K562 (cell line): ENCODE data around the gene HPN. TPM values are rescaled to one million over a fixed set of nuclear protein-coding genes. Genes with fewer than 3 reads are reported as not detected.
A peak's percentile ranks its signal among the peaks of the same experiment; 100 is the strongest.

ENCODE experiments used
- ARHGAP35 ChIP-seq: fragments of 450-650 bp; IDR thresholded peaks from 2 replicates; pipeline ENCODE4 v1.6.1; 2018; ENCODE audit not compliant: partially characterized antibody
- DACH1 ChIP-seq: fragments of 450-650 bp; IDR thresholded peaks from 2 replicates; pipeline ENCODE4 v1.6.1; 2018; ENCODE audit not compliant: partially characterized antibody
- GATAD2B ChIP-seq: fragments of 450-650 bp; IDR thresholded peaks from 2 replicates; pipeline ENCODE4 v1.6.1; 2017; ENCODE audit warnings: mild to moderate bottlenecking, borderline replicate concordance
- MTA2 ChIP-seq: fragments of 450-650 bp; IDR thresholded peaks from 2 replicates; pipeline ENCODE4 v1.6.1; 2016; ENCODE audit warnings: low read depth
- PHF8 ChIP-seq: fragments of 200-600 bp; sonication (generic); IDR thresholded peaks from 2 replicates; pipeline ENCODE4 v1.6.1; 2012; ENCODE audit warnings: mixed run types, mild to moderate bottlenecking, inconsistent platforms, low read length, moderate library complexity, borderline replicate concordance
- RBFOX2 ChIP-seq: fragments of 200-400 bp; formaldehyde crosslinking; IDR thresholded peaks from 2 replicates; pipeline ENCODE4 v1.6.1; 2017; ENCODE audit warnings: low read depth, mild to moderate bottlenecking, low read length, moderate library complexity
- RNF219 ChIP-seq: fragments of 250-450 bp; sonication (Bioruptor Pico); IDR thresholded peaks from 2 replicates; pipeline ENCODE4 v1.5.0; 2022; ENCODE audit warnings: mild to moderate bottlenecking
- SRSF3 ChIP-seq: fragments of 200-400 bp; formaldehyde crosslinking; IDR thresholded peaks from 2 replicates; pipeline ENCODE4 v1.6.1; 2016; ENCODE audit warnings: mild to moderate bottlenecking, low read length, moderate library complexity; ENCODE audit not compliant: insufficient read depth
- ZBTB2 ChIP-seq: fragments of 450-650 bp; IDR thresholded peaks from 2 replicates; pipeline ENCODE4 v1.6.1; 2016; ENCODE audit warnings: antibody characterized with exemption
- ZBTB8A ChIP-seq: fragments of 450-650 bp; IDR thresholded peaks from 2 replicates; pipeline ENCODE4 v1.6.1; 2018; ENCODE audit warnings: mild to moderate bottlenecking, moderate library complexity; ENCODE audit not compliant: partially characterized antibody
- ZFPM2 ChIP-seq: fragments of 250-450 bp; sonication (Bioruptor Pico); IDR thresholded peaks from 2 replicates; pipeline ENCODE4 v1.5.1; 2022; ENCODE audit warnings: mild to moderate bottlenecking
- ZNF175 ChIP-seq: fragments of 200-800 bp; sonication (Bioruptor generic); IDR thresholded peaks from 2 replicates; pipeline ENCODE4 v1.6.1; 2016; ENCODE audit warnings: low read depth, mild to moderate bottlenecking, missing genetic modification characterization, missing compliant biosample characterization
- ZNF253 ChIP-seq: fragments of 250-450 bp; sonication (Bioruptor Pico); conservative IDR thresholded peaks from 2 replicates; pipeline ENCODE4 v1.6.1; 2021; ENCODE audit warnings: mild to moderate bottlenecking
- ZNF639 ChIP-seq, 2 experiments: fragments of 200-800 bp in 1 of 2; sonication (Bioruptor generic) in 1 of 2; sonication (generic) in 1 of 2; formaldehyde crosslinking in 1 of 2; IDR thresholded peaks in 1 of 2; conservative IDR thresholded peaks in 1 of 2; 2 replicates each; pipeline versions ENCODE4 v1.5.0 to v1.6.1; 2016 to 2020; ENCODE audit warnings: missing compliant biosample characterization in 1 of 2, missing genetic modification characterization in 1 of 2, missing genetic modification reagents in 1 of 2
- ZNF699 ChIP-seq: fragments of 250-450 bp; sonication (Bioruptor Pico); IDR thresholded peaks from 2 replicates; pipeline ENCODE4 v1.8.0; 2021; ENCODE audit warnings: mild to moderate bottlenecking, moderate library complexity; ENCODE audit not compliant: insufficient replicate concordance
- polyA plus RNA-seq, 8 experiments: library from polyadenylated mRNA; depleted of rRNA in 4 of 8; stranded (reverse) in 5 of 8; unstranded in 3 of 8; fragments of >200 nt; fragmentation: Nextera tagmentation in 2 of 8; fragmentation: Illumina TruSeq in 1 of 8; extraction: Ambion mirVana in 2 of 8; extraction: Trizol in 1 of 8; gene quantifications; 2 replicates each; pipeline versions ENCODE4 v1.2.1 to v1.2.3, GENCODE V29; 2011 to 2014; ENCODE audit warnings: inconsistent platforms in 1 of 8, missing spikeins in 1 of 8
- total RNA-seq, 7 experiments: library from RNA; depleted of rRNA in 6 of 7; stranded (reverse); fragments of >200 nt in 6 of 7; fragmentation: Illumina TruSeq in 2 of 7; extraction: Trizol in 2 of 7; gene quantifications; 2 replicates each; pipeline versions ENCODE4 v1.2.1 to v1.2.3, GENCODE V29; 2011 to 2021; ENCODE audit warnings: low replicate concordance in 1 of 7
- TF ChIP-seq, protein P1 (sequence below): sonication (generic); formaldehyde crosslinking; IDR thresholded peaks from 2 replicates; pipeline ENCODE4 v1.8.0; 2022; ENCODE audit warnings: mild to moderate bottlenecking, missing genetic modification reagents

HPN gene
- total and polyA plus RNA-seq, 9 of the 15 experiments (the other 6 are each of a cell fraction or from before 2014, with no cell fraction given), result 0.10 to 0.20 TPM; not detected in 7

GRCh38 chr19:35030257-35031071 lies 11.1 kb upstream of the HPN start, which contains the start of gene SCN1B (continued):
- TF ChIP-seq DACH1 (no peak), ZNF639 (CRISPR knock-in tag; conservative IDR thresholded peaks at IDR 0.05 in 1 of 2, IDR thresholded peaks at IDR 0.05 in 1 of 2) (peak in 1 of 2 experiments; percentile 99; a peak in 2 of 4 replicates), ZBTB2 (no peak), ZNF253 (CRISPR knock-in tag) (no peak), ZBTB8A (no peak), MTA2 (no peak), ZNF699 (CRISPR knock-in tag) (no peak), RNF219 (CRISPR knock-in tag) (no peak), GATAD2B (peak; percentile 61; the same call in 1 of the 2 replicates), RBFOX2 (no peak), ZNF175 (CRISPR knock-in tag) (no peak), PHF8 (peak; percentile 54; the same call in 1 of the 2 replicates), SRSF3 (no peak), ARHGAP35 (no peak), ZFPM2 (CRISPR knock-in tag) (no peak)
- TF ChIP-seq, protein P1, sequence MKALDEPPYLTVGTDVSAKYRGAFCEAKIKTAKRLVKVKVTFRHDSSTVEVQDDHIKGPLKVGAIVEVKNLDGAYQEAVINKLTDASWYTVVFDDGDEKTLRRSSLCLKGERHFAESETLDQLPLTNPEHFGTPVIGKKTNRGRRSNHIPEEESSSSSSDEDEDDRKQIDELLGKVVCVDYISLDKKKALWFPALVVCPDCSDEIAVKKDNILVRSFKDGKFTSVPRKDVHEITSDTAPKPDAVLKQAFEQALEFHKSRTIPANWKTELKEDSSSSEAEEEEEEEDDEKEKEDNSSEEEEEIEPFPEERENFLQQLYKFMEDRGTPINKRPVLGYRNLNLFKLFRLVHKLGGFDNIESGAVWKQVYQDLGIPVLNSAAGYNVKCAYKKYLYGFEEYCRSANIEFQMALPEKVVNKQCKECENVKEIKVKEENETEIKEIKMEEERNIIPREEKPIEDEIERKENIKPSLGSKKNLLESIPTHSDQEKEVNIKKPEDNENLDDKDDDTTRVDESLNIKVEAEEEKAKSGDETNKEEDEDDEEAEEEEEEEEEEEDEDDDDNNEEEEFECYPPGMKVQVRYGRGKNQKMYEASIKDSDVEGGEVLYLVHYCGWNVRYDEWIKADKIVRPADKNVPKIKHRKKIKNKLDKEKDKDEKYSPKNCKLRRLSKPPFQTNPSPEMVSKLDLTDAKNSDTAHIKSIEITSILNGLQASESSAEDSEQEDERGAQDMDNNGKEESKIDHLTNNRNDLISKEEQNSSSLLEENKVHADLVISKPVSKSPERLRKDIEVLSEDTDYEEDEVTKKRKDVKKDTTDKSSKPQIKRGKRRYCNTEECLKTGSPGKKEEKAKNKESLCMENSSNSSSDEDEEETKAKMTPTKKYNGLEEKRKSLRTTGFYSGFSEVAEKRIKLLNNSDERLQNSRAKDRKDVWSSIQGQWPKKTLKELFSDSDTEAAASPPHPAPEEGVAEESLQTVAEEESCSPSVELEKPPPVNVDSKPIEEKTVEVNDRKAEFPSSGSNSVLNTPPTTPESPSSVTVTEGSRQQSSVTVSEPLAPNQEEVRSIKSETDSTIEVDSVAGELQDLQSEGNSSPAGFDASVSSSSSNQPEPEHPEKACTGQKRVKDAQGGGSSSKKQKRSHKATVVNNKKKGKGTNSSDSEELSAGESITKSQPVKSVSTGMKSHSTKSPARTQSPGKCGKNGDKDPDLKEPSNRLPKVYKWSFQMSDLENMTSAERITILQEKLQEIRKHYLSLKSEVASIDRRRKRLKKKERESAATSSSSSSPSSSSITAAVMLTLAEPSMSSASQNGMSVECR (CRISPR knock-in tag), result no peak
